MCF 10A (cell line): ENCODE measurements around the gene OOEP. TPM values are rescaled to one million over a fixed set of nuclear protein-coding genes. Genes with fewer than 3 reads are reported as not detected.

Experiments used
- Bru-seq: library from RNA; stranded (reverse); fragments of 400-500 nt; gene quantifications from one replicate; lab custom pipeline; 2021; lab: Mats Ljungman, UMichigan
- BruChase-seq, 2 experiments: library from RNA; stranded (reverse); fragments of 400-500 nt; gene quantifications; one replicate each; lab custom pipeline; 2021; lab: Mats Ljungman, UMichigan
- BruUV-seq: library from RNA; stranded (reverse); fragments of 400-500 nt; replicated peaks from 2 replicates; lab custom pipeline; 2021; lab: Mats Ljungman, UMichigan
- CTCF ChIA-PET: fragments of 300-600 bp; sonication (Branson Sonifier 250); formaldehyde crosslinking; extraction: SDS; loops from one replicate; lab custom pipeline; 2021; ENCODE audit warnings: antibody characterized with exemption, inconsistent platforms; lab: Yijun Ruan, JAX
- POLR2A ChIA-PET: fragments of 300-600, 350-650 bp; sonication (Branson Sonifier 250); formaldehyde crosslinking; extraction: SDS; loops from one replicate; lab custom pipeline; 2020; ENCODE audit warnings: antibody characterized with exemption, inconsistent platforms; lab: Yijun Ruan, JAX
- DNase-seq: peaks from one replicate; pipeline ENCODE4 v3.0.0-alpha.2; 2018; ENCODE audit not compliant: unreplicated experiment
- H3K27ac Mint-ChIP-seq: one replicate; pipeline ENCODE4 v1.8.0; 2022; ENCODE audit warnings: mild to moderate bottlenecking, low read depth, mixed read lengths; ENCODE audit not compliant: unreplicated experiment
- H3K27me3 Mint-ChIP-seq: one replicate; pipeline ENCODE4 v1.8.0; 2022; ENCODE audit warnings: mixed read lengths; ENCODE audit not compliant: insufficient read depth, unreplicated experiment
- H3K36me3 Mint-ChIP-seq: one replicate; pipeline ENCODE4 v1.8.0; 2022; ENCODE audit warnings: mild to moderate bottlenecking, moderate library complexity, mixed read lengths; ENCODE audit not compliant: insufficient read depth, unreplicated experiment
- H3K4me1 Mint-ChIP-seq: one replicate; pipeline ENCODE4 v1.8.0; 2022; ENCODE audit warnings: mixed read lengths; ENCODE audit not compliant: insufficient read depth, unreplicated experiment
- H3K4me3 Mint-ChIP-seq: one replicate; pipeline ENCODE4 v1.8.0; 2022; ENCODE audit warnings: mild to moderate bottlenecking, moderate library complexity, mixed read lengths; ENCODE audit not compliant: unreplicated experiment
- H3K9me3 Mint-ChIP-seq: one replicate; pipeline ENCODE4 v1.8.0; 2022; ENCODE audit warnings: mixed read lengths; ENCODE audit not compliant: unreplicated experiment
- CTCF ChIP-seq: fragments of 200-600 bp; IDR thresholded peaks from one replicate; pipeline ENCODE4 v1.8.0; 2022; ENCODE audit warnings: antibody characterized with exemption, mild to moderate bottlenecking; ENCODE audit not compliant: unreplicated experiment
- intact Hi-C: fragments of 100-400 bp; cut with micrococcal nuclease; formaldehyde crosslinking; loops from 2 replicates; pipeline ENCODE4 v1.14.1; 2022
- long read RNA-seq: library from polyadenylated mRNA; stranded (forward); transcript quantifications from one replicate; pipeline ENCODE4 v2.0.0, GENCODE V29; 2022
- total RNA-seq: library from RNA; stranded (reverse); gene quantifications from 2 replicates; pipeline ENCODE4 v1.2.3, GENCODE V29; 2022

The OOEP gene
- total RNA-seq (not detected in 2 replicates), Bru-seq, nascent RNA (percentile 22 among the genes with signal in this experiment), BruChase-seq, experiment 1, labeled RNA remaining after a 6-hour chase (percentile 28 among the genes with signal in this experiment), BruChase-seq, experiment 2, labeled RNA remaining after a 2-hour chase (percentile 28 among the genes with signal in this experiment)
- long read RNA-seq: 0 reads

GRCh38 chr6:73369563-73369962 is at the start of gene OOEP:
Gene OOEP (minus strand): TSS chr6:73369897. CDS start chr6:73369792, 105 bp downstream.
- Mint-ChIP-seq H3K27ac (no peak within 1 kb of the TSS), H3K36me3 (no peaks in the 10 kb centered on the region), H3K27me3 (no peaks in the 10 kb centered on the region), H3K9me3 (no peaks in the 10 kb centered on the region), H3K4me1 (no peaks in the 10 kb centered on the region), H3K4me3 (no peak within 1 kb of the TSS)
- no peak for TF ChIP-seq CTCF
- no TSS peak for BruUV-seq
- CTCF ChIA-PET: interaction anchor here (0.9 kb wide), 1 partner anchor 9 kb away, joined by 4 read pairs; no protein-coding TSS in a partner anchor
- POLR2A ChIA-PET: no interaction called here
- no peak for DNase-seq
- intact Hi-C loops: no loop called here

GRCh38 chr6:73418081-73418741 is 48.5 kb upstream of the OOEP start:
- intact Hi-C loops: no loop called here
- Mint-ChIP-seq H3K36me3 (peaks cover 12% of the 10 kb centered on the region), H3K4me3 (no peak overlapping the region), H3K27me3 (no peaks in the 10 kb centered on the region), H3K9me3 (no peaks in the 10 kb centered on the region), H3K4me1 (no peaks in the 10 kb centered on the region), H3K27ac (peak overlapping the region; percentile 65)
- no peak for DNase-seq
- ChIA-PET POLR2A (no interaction called here), CTCF (interaction anchor here (0.7 to 1.1 kb wide), 2 partner anchors 30 to 184 kb away, joined by 3 read pairs; no protein-coding TSS in a partner anchor)
- no TSS peak for BruUV-seq
- no peak for TF ChIP-seq CTCF

- no peaks in the 10 kb centered on the region for H3K27me3 Mint-ChIP-seq
- ChIA-PET POLR2A (no interaction called here), CTCF (no interaction called here)
- H3K27ac Mint-ChIP-seq: no peak overlapping the region
- BruUV-seq: no TSS peak
- no peak overlapping the region for H3K4me3 Mint-ChIP-seq
- TF ChIP-seq CTCF: no peak
- no peaks in the 10 kb centered on the region for H3K4me1 Mint-ChIP-seq
- intact Hi-C loops: no loop called here
- no peaks in the 10 kb centered on the region for H3K9me3 Mint-ChIP-seq
- H3K36me3 Mint-ChIP-seq: peaks cover 7% of the 10 kb centered on the region
- DNase-seq: no peak
These were observed 43.4 kb upstream of the OOEP start for GRCh38 chr6:73413102-73413501.

GRCh38 chr6:73409395-73409794 is 39.7 kb upstream of the OOEP start:
- ChIA-PET CTCF (interaction anchor here (2.0 kb wide), 1 partner anchor 20 kb away, joined by 7 read pairs; no protein-coding TSS in a partner anchor), POLR2A (interaction anchor here (0.6 kb wide), 1 partner anchor 17 kb away, joined by 3 read pairs; no protein-coding TSS in a partner anchor)
- TF ChIP-seq CTCF: no peak
- Mint-ChIP-seq H3K27ac (no peak overlapping the region), H3K36me3 (no peaks in the 10 kb centered on the region), H3K27me3 (no peaks in the 10 kb centered on the region), H3K9me3 (no peaks in the 10 kb centered on the region), H3K4me3 (no peak overlapping the region), H3K4me1 (no peaks in the 10 kb centered on the region)
- BruUV-seq: no TSS peak
- intact Hi-C loops: no loop called here
- DNase-seq: no peak
